Forelimb muscle (tissue), 1 donor: ENCODE results near the gene TRIM27. TPM values are rescaled to one million over a fixed set of nuclear protein-coding genes. Genes with fewer than 3 reads are reported as not detected.
"Not testable (repeated sequence)": the region's sequence is repeated elsewhere in the genome, so short reads cannot be mapped to it uniquely, and the experiment has no call there.

Experiments
- DNase-seq: peaks from one replicate; pipeline ENCODE4 v3.0.0-alpha.2; 2013; ENCODE audit warnings: low read depth
- polyA plus RNA-seq: library from polyadenylated mRNA; unstranded; fragments of 120-200 nt; gene quantifications from one replicate; pipeline ENCODE4 v1.2.1, GENCODE V29; 2013; ENCODE audit not compliant: insufficient read length

TRIM27 gene, protein sequence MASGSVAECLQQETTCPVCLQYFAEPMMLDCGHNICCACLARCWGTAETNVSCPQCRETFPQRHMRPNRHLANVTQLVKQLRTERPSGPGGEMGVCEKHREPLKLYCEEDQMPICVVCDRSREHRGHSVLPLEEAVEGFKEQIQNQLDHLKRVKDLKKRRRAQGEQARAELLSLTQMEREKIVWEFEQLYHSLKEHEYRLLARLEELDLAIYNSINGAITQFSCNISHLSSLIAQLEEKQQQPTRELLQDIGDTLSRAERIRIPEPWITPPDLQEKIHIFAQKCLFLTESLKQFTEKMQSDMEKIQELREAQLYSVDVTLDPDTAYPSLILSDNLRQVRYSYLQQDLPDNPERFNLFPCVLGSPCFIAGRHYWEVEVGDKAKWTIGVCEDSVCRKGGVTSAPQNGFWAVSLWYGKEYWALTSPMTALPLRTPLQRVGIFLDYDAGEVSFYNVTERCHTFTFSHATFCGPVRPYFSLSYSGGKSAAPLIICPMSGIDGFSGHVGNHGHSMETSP
- polyA plus RNA-seq: 44.6 TPM

DNA sequence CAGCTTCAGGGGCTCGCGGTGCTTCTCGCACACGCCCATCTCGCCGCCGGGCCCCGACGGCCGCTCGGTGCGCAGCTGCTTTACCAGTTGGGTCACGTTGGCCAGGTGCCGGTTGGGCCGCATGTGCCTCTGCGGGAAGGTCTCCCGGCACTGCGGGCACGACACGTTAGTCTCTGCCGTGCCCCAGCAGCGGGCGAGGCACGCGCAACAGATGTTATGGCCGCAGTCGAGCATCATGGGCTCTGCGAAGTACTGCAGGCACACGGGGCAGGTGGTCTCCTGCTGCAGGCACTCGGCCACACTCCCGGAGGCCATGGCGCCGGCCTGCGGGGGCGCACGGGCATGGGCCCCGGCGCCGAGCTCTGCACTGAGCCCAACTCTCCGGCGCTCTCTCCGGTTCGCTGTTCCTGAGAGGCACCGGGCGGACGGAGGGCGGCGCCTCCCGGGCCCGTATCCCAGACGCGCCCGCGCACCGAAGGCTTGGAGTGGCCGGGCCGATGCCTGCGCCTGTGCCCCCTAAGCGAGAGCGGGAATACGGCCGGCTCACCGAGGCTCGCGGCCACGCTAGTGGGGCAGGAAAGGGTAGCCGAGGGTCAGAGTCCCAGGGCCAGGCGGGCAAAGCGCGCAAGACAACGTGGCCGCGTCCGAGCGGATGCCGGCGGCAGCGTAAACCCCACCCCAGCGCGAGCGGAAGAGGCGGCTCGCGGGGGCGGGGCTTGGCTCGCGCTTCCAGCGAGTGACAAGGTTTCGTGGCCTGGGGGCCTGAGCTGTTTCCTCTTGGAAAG lies at the start of gene TRIM27:
Gene TRIM27, minus strand, starts transcription at position 668 of the 785 bp plus-strand sequence. Its CDS starts 353 bp downstream, at position 315.
- no peak for DNase-seq

DNA sequence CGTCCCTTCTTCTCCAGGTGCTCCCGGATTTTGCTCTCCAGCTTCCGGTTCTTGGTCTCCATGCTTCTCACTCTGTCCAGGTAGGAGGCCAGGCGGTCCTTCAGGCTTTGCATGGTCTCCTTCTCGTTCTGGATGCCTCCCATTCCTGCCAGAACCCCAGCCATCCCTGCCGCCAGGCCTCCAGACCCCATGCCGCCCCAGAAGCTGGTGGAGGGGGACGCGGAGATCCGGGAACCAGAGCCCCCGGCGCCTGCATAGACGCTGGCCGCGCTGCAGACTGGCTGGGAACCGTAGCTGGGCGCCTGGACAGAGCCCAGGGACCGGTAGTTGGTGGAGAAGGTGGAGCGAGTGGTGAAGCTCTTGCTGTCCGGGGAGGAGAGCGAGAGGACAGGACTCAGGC lies 46.3 kb upstream of the TRIM27 start:
- not testable (repeated sequence) for DNase-seq

DNA sequence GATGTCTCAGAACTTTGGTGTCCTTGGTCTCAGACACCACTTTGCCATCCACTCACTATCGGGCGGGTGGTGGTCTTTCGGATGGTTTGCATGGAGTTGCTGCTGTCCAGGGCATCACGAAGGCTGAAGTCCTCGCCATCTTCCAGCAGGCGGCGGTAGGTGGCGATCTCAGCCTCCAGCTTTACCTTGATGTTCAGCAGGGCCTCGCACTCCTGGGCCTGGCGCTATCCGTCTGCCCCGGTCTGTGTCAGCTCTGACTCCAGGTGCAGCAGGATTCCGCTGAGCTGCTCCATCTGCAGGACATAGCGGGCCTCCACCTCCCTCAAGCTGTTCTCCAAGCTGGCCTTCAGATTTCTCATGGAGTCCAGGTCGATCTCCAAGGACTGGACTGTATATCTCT lies 45.3 kb upstream of the TRIM27 start:
- DNase-seq: no peak

DNA sequence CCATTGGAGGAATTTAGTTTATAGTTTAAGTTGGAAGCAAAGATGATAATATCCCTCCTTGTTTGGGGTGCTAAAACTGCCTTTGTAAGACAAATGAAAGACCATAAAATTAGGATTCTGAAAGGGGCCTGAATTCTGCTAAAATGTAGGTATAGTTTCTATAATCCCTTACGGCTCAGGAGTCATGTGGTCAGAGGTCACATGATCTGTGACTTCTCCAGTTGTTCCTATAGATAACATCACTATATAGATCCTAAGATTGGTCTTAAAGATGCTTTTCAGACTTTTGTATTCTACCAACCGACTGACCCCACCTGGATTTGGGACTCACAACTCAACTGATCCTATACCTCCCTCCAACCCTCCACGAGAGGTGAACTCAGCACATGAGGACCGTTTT lies 44.7 kb upstream of the TRIM27 start:
- no peak for DNase-seq

DNA sequence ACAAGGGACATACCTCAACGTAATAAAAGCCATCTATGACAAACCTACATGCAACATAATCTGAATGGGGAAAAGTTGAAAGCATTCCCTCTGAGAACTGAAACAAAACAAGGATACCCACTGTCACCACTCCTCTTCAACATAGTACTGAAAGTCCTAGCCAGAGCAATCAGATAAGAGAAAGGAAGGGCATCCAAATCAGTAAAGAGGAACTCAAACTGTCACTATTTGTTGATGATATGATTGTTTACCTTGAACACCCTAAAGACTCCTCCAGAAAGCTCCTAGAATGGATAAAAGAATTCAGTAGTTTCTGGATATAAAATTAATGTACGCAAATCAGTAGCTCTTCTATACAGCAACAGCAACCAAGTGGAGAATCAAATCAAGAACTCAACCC lies 41.9 kb upstream of the TRIM27 start:
- DNase-seq: no peak

DNA sequence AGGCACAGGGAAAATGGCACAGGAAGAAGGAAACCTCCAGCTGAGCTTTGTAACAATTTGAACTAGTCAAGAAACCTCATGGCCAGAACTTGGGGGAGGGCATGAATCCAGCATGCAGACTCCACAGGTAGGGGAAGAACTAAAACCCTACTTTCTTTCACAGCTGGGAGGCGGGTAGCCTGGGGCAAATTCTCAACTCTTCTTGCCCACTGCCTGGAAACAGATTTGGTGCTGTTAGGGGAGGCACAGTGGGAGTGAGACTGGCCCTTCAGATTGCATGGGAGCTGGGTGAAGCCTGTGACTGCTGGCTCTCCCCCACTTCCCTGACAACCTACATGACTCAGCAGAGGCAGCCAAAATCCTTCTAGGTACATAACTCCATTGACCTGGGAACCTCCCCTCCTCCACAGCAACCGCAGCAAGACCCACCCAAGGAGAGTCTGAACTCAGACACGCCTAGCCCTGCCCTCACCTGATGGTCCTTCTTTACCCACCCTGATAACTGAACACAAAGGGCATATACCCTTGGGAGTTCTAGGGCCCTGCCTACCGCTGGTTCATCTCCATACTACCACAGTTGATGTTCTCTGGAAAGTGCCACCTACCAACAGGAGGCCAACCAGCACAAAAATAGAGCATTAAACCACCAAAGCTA lies 37.2 kb upstream of the TRIM27 start:
- DNase-seq: no peak

DNA sequence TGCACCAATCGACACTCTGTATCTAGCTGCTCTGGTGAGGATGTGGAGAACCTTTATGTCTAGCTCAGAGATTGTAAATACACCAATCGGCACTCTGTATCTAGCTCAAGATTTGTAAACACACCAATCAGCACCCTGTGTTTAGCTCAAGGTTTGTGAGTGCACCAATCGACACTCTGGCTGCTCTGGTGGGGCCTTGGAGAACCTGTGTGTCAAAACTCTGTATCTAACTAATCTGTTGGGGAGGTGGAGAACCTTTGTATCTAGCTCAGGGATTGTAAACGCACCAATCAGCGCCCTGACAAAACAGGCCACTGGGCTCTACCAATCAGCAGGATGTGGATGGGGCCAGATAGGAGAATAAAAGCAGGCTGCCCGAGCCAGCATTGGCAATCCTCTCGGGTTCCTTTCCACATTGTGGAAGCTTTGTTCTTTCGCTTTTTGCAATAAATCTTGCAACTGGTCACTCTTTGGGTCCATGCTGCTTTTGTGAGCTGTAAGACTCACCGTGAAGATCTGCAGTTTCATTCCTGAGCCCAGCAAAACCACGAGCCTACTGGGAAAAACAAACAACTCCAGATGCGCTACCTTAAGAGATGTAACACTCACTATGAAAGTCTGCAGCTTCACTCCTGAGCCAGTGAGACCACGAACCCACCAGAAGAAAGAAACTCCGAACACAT lies 34.9 kb upstream of the TRIM27 start:
- DNase-seq: not testable (repeated sequence)

DNA sequence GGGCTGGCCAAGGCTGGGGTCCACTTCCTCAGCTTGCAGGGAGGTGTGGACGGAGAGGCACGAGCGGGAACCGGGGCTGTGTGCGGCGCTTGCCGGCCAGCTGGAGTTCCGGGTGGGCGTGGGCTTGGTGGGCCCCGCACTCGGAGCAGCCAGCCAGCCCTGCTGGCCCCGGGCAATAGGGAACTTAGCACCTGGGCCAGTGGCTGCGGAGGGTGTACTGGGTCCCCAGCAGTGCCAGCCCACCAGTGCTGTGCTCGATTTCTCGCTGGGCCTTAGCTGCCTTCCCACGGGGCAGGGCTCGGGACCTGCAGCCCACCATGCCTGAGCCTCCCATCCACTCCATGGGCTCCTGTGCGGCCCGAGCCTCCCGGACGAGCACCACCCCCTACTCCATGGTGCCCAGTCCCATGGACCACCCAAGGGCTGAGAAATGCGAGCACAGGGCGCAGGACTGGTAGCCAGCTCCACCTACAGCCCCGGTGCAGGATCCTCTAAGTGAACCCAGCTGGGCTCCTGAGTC lies 34.1 kb upstream of the TRIM27 start:
- DNase-seq: not testable (repeated sequence)

DNA sequence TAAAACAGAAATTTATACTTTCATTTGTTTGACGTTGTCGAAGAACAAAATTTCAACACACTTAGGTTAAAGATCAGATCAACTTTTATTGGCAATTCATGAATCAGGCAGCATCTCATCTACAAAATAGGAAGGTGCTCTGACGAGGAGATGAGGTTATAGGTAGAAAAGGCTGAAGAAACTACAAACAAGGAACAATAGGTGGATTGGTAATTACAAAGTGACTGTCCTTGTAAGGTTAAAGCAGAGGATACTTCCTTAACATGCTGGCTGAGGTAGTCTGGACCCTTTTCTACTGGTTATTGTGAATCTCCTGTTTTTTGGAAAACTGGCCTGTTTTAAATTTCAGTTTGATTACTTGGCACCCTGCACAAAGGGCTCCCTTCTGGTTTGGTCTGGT lies 32.5 kb upstream of the TRIM27 start:
- DNase-seq: no peak

DNA sequence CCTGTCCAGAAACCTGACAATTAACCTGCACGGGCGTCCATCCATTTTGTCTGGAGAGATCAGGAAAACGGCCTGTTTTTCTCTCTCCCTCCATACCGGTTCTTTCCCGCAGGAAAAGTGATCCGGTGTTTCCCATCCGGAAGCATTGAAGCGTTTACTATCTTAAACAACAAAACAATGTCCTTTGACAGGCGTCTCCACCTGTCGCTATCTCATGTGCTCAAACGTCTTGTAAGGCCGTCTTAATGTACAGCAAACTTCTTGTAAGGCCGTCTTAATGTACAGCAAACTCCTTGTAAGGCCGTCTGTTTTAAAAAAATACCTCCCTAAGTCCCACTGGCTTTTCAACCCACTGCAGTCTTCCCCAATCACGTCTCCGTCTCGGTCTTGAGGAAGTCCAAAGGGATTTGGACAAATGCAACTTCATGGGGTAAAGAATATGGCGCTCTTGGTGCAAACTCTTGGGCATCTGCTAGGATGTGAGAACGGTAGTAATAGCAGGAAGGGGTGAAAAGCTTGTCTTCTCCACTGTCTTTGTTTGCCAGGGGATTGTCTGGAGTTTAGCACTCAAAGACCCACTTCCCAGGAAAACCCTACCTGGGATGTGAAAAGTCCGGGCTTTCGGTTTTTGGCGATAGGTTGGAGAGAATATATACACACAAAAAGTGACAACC lies 29.9 kb upstream of the TRIM27 start:
- no peak for DNase-seq

DNA sequence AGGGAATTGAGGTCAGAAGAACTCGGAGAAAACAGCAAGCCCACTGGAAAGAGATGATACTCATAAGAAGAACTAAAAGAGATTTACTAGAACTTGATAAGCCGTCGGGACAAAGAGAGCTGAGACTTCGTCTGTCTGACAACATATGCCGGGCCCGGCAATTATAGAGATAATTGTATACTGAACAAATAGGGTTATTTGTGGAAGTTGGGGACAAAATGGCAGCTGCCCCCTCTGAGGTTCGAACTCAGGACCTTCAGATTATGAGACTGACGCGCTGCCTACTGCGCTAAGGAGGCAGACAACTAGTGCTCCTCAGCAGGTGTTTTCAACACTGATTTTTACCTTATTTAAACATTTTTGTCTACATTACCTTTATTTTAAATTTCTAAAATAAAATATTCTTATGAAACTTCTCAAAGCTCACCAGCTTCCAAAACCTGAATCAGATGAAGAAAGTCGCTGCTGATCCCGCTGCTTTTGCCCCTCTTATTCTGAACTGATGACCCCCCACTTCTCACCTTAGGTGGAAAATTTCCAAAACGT lies 29.3 kb upstream of the TRIM27 start:
- DNase-seq: no peak

DNA sequence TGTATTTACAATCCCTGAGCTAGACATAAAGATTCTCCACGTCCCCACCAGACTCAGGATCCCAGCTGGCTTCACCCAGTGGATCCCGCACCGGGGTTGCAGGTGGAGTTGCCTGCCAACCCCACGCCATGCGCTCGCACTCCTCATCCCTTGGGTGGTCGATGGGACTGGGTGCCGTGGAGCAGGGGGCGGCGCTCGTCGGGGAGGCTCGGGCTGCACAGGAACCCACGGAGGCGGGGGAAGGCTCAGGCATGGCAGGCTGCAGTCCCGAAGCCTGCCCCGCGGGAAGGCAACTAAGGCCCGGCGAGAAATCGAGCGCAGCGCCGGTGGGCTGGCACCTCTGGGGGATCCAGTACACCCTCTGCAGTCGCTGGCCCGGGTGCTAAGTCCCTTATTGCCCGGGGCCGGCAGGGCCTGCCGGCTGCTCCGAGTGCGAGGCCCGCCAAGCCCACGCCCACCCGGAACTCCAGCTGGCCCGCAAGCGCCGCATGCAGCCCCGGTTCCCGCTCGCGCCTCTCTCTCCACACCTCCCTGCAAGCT lies 25.9 kb upstream of the TRIM27 start:
- DNase-seq: not testable (repeated sequence)

DNA sequence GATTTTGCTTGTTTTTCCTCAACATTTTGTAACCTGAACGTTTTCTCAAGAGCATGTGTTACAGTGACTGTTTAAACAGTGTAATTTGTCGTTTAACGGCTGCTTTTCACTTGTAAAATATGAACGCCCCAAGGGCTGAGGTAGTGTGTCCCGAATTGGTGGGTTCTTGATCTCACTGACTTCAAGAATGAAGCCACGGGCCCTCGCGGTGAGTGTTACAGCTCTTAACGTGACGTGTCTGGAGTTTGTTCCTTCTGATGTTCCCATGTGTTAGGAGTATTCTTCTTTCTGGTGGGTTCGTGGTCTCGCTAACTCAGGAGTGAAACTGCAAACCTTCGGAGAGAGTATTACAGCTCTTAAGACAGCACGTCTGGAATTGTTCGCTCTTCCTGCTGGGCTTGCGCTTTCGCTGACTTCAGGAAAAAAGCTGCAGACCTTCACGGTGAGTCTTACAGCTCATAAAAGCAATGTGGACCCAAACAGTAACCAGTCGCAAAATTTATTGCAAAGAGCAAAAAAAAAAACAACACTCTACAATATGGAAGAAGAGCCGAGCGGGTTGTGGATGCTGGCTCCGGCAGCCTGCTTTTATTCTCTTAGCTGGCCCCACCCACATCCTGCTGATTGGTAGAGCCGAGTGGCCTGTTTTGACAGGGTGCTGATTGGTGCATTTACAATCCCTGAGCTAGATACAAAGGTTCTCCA lies 25.1 kb upstream of the TRIM27 start:
- DNase-seq: no peak

DNA sequence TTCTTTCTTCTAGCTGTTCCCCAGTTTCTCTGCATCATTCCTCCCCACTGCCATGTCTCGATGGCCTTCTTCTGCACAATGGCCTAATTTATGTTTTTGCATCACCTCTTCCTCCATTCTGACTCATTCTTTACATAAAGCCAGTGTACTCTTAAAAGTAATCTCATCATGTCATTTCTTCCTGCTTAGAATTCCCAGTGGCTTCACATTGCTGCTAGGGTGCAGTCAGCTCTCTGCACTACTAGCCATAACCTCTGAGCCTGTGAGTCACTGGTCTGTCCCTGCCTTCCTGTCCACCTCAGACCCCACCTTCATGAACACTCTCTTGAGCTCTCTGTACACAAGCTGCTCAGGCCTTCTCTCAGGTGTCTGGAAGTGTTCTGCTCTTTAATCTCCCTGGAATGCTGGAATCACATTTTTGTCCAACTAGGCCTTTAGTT lies 24.1 kb upstream of the TRIM27 start:
- DNase-seq: no peak

DNA sequence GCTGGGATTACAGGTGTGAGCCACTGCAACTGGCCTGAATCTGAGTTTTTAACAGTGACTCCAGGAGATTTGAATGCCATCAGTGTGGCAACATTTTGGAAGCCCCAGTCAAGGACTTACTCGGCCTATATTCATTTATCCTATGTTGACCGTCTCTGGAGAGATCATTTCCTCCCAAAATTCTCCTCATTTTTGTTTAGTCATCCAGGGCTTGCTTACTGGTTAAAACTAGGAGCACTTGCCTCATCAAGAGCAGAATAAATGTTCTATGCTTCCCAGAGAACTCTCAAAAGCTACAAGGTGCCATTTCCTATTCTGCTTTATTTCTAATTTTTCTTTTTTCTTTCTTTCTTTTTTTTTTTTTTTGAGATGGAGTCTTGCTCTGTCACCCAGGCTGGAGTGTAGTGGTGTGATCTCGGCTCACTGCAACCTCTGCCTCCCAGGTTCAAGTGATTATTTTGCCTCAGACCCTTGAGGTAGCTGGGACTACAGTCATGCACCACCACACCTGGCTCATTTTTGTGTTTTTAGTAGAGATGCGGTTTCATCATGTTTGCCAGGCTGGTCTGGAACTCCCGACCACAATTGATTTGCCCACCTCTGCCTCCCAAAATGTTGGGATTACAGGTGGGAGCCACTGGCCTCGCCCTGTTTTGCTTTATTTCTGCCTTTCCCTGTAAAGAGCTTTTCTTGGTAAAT lies 23.4 kb upstream of the TRIM27 start:
- DNase-seq: no peak

DNA sequence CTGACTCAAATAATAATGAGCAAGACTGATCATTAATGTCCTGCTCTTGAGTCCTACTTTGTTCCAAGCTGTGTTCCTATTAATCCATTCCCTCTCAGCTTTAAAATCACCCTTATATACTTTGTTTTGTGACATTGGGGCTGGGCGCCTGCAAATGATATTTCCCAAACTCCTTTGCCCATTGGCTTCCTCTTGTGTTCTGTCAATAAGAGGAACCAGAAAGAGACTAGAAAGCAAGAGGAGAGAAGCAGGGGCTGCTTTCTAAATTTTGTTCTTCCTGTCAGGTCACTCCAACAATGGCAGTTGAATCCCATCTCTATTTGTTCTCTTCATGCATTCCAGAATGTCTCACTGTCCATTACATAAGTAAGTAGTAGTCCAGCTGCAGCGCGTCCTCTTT lies 21.6 kb upstream of the TRIM27 start:
- no peak for DNase-seq

DNA sequence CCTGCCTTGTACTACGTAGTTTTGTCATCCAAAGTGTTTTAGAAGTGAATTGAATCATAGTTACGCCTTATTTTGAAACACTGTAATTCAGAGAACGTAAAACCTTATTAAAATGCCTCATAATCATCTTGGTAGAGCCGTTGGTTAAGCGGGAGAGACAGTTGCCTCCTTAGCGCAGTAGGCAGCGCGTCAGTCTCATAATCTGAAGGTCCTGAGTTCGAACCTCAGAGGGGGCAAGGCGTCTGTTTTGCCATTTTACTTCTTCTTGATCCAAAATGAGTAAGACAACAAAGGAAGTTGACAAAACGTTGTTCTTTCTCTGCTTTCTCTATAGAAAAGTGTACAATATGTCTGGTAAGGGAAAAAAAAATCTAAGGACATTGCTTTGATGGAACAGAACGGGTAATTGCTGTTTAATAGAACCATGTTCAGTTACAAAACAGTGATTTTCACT lies 20.7 kb upstream of the TRIM27 start:
- DNase-seq: no peak

DNA sequence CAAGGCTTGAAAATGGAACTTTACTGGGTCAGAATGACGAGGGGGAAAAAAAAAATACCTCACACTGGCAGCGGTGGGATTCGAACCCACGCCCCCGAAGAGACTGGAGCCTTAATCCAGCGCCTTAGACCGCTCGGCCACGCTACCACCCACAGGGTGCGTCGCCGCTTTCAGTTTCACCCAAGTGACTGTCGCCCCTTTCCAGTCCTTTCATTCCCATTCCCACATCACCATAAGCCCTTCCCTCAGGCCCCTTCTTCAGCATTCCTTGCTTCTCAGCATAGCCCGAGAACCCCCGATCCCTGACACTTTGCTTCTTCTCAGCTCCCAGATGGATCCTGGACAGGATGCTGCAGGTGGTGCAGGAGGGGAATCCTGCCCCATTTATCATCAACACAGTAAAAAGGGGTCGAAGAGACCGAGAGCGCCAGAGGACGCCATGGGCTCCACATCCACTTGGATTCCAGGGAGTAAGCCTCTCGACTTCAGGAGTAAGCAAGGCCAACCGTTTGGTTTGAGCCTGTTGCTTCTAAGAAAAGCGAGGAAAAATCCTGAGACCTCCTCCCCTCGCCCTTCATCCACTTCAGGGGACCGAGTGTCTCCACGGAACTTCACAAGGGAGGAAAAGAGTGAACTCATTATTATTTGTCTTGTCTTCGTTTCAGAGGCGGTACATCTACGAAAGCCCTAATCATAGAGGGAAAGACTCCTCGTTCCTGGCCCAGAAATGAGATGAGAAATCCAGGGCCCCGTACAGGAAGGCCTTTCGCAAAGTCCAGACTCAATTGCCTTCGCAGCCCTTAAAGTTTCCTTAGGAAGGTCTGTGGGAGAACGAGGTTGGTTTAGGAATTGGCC lies 20.0 kb upstream of the TRIM27 start:
- DNase-seq: no peak
